Stimulated activated CD8-positive, alpha-beta memory T cell treated with anti-CD3 and anti-CD28 coated beads, Interleukin-15, amount 100 ng/mL, for 1 hour (primary cell): Measurements from ENCODE around the gene CELF4.
"Not testable (repeated sequence)": the region's sequence is repeated elsewhere in the genome, so short reads cannot be mapped to it uniquely, and the experiment has no call there.

Source experiments
- DNase-seq: peaks from one replicate; pipeline ENCODE4 v3.0.0-alpha.2; 2020; ENCODE audit warnings: low read depth

Gene CELF4

DNA sequence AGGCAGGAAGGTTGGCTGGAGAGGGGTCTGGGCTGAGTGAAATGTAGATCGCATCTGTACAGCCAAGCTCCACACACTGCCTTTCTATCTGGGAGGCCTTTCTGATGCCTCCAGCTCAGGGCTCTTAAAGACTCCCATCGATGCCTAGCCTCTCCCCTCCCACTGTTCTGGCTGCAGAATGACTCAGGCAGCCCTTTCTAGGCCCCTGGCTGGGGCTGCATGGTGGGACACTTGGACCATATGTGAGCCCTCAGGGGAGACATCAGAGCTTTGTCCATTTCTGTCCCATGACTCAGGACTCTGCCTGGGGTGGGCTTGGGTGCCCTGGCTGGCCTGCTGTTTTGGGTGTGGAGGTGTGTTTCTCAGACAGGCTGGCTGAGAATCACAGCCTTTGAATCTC is 101.3 kb downstream of the CELF4 start:
- DNase-seq = no peak

DNA sequence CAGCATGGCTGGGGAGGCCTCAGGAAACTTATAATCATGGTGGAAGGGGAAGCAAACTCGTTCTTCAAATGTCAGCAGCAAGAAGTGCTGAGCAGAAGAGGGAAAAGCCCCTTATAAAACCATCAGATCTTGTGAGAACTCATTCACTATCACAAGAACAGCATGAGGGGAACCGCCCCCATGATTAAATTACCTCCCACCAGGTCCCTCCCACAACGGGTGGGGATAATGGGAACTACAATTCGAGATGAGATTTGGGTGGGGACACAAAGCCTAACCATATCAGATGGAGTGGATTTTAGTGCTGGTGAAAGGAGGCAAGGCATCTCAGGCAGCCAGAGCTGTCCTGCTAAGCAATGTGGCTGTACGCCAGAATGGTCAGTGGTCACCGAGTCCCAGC is 104.3 kb downstream of the CELF4 start:
- DNase-seq = not testable (repeated sequence)

DNA sequence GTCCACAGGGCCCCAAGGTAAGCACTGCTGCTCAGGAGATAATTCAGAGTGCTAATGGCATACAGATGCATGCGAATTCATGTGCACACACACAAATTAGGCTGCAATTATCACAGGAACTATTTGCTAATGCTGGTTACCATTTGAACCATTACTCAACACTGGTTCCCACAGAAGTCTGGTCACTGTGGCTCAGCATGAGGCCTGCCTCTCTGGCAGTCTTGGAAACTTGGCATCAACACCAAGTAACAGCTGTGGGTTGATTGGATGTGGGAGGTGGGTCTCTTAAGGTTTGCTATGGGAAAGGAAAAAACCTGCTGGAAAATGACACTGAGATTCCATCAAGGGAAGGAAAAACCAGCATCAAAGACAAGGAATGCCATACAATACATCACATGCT is 105.0 kb downstream of the CELF4 start:
- no peak for DNase-seq

DNA sequence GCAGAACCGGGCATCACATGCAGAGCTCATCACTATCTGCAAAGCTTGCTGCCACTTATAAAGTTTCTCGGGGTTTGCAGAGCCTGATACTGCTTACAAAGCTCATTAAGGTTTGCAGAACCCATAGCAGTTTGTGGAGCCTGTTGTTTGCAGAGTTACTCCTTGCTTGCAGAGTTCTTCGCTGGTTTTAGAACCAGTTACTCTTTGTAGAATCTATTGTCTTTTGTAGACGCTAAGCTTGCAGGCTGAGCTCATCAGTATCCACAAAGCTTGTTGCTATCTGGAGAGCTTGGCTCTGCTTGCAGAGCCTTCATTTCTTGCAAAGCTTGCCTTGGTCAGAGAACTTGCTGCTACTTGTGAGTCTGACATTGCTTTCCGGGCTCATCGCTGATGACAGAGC is 106.9 kb downstream of the CELF4 start:
- DNase-seq = no peak

DNA sequence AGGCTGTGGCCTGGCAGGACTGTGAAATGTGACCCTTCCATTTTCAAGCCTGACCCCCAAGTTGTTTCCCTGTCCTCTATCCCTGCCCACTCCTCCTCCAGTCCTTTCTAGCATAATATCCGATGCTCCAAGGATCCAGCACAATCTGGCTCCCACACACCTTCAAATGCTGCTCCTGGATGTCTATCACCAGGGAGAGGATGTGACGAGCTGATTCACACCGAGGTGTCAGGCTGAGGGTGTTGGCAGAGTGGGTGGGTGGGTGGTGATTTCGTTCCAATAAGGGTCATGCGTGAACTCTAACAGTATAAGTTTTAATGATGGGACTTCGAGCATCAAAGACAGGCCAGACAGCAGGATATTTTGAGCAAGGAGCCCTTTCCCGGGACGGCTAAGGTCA is 107.8 kb downstream of the CELF4 start:
- no peak for DNase-seq

DNA sequence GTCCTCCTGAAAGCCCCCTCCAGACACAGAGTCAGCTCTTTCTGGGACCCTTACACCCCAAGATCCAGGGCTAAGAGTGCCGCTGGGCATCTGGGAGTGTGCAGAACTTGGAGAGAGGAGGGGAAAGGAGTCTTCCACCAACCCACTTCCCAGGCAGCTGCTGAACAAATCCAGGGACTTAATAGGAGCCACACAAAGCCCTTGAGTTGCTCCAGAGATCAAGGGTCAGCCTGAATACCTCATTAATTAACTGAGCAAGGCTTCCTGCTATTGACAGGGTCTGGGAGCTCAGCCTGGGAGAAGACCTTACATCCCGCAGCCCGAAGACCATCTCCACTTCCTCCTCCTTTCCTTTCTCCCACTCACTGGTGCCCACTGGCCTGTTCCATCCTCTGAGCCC is 108.3 kb downstream of the CELF4 start:
- no peak for DNase-seq

DNA sequence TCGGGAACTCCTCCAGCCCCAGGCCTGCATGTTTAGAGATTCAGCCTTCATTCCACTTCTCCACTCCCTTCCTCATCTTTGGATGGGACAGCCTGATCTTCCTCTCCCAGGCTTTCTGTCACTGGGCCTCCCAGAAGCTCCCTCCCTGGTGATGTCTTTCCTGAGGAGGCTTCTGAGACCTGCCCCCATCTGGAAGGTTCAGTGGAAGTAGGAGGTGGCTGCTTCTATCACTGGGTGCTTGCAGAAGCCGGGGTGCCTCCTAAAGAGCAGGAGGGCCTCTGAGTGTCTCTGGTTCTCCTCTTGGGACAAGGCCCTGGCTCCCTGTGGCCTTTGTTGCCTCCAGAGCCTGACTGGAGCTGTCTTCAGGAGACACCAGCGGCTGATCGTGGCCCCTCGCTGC is 108.7 kb downstream of the CELF4 start:
- DNase-seq = no peak

DNA sequence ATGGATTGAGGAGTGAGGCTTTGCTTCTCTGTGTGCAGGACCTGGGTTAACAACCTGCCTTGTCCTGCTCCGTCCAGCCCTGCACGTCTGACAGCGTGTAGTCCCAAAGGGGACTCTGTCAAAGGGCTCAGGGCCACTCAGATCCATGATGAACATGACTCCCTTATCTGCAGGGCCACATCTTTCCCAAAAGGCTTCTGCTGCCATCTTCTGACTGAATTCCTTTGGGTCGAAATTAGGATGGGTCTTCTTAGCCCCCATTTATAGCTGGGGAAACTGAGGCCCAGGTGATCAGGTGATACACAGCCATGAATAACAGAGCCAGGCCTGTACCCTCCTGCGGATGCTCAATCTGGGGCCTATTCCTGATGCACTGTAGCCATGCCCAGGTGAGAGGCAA is 109.2 kb downstream of the CELF4 start:
- no peak for DNase-seq

DNA sequence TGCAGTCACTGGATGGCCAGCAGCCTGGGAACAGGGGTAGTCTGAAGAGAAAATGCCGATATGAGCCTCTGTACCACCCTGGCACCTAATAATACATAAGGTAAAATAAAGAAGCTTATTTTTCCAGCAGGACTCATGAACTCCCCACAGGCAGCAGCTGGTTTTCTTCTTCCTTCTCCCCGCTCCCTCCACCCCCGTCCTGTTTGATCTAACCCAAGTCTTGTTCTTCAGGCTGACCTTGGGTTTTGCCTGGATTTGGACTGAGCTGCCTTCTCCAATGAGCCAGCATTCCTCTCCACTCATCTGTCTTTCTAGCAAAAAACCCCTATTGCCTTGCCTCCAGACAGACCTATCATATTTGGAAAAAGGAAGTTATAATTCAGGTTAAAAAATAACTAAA is 111.8 kb downstream of the CELF4 start:
- no peak for DNase-seq

DNA sequence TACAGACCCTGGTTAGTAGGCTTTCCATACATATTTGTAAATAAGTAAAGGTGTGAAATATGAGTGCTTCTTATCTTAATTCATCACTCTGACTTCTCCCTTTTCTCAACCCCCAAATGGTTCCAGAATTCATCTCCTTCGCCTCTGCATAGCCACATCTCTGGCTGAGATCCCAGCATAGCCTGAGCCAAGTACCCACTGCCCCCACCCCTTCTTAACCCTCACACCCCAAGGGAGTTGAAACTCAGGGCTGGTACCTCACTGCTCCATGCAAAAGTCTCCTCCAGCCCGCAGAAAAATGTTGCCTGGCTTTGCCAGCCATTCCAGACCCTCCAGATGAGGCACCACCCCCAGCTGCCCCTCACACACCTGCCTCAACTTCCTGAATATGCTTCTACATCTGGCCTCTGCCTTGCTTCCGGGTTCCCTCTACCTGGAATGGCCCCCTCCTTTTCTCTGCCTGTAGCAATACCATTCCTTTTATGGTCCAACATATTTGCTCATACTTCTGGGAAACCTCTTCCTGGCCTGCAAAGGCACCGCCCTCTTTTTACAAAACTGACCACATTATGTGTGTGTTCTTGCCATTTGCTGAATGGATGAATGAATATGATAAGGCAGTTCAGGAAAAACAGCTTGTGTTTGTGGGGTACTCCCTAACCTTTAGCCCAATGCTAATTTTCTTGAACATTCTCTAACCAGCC is 112.8 kb downstream of the CELF4 start:
- no peak for DNase-seq

DNA sequence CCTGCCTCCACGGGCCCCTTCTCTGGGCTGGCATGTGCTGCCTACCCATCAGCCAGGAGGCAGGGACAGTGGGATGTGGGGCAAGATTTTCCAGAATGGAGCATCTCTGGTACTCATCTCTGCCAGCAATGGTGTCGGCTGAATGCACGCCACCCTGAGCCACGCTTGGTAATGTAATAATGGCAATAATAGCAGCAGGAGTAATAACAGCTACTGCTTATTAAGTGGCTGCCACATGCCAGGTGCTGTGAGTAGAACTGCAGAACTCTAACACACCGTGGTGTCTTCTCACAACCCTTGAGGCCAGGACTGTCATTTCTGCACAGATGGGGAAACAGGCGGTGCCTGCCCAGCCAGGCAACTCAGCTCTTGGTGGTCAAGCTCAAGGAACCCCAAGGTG is 113.6 kb downstream of the CELF4 start:
- DNase-seq = no peak

DNA sequence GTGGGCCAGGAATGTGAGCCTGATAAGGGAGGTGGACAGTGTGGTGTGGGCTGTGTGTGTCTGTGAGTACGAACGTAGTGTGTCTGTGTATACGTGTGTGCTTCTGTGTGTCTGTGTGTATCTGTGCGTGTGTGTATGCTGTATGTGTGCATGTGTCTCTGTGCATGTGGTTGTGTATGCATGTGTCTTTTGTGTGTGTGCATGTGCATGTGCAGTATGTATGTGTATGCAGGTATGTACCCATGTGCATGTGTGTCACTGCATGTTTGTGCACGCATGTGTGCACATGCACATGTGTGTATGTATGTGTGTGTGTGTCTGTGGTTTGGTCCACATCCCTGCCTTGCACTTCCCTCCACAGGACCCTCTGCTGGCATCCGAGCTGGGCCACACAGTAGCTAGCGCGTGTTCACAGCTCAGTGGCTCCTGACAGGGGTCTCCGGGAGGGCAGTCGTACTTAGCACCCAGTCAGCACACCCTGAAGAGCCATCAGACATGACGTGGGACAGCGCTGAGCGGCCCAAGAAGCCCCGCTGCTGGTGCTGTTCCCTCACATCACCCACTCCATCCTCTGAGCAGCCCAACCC is 114.3 kb downstream of the CELF4 start:
- no peak for DNase-seq

DNA sequence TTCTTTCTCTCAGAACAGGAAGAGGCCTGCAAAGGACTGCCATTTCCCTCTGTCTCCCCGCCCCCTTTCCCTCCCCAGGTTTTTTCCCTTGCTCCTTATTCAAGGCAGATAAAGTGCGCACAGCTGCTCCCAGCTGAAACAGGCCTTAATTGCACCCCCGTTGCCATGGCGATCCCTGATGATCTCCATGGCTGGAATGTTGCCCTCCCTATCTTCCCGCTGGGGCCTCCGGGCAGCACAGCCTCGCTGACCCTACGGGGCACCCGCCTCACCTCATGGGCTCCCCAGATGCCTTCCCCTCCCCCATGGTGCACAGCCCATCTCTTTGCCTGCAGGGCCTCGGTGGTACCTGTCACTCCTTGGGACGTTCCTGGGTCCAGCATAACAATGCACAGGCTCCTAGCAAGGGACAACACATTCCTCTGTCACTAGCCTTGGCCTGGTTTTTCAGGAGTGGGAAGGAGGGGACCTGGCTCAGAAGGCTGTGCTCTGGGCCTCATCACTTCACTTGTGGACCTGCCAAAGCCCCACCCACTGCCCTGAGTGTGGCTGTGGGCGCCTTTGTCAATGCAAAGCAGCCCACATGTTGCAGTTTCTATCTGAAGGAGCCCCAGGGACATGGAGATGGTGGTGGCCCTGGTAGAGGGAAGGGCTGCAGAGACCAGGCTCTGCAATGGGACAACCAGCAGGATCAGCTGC is 115.0 kb downstream of the CELF4 start:
- DNase-seq = no peak

DNA sequence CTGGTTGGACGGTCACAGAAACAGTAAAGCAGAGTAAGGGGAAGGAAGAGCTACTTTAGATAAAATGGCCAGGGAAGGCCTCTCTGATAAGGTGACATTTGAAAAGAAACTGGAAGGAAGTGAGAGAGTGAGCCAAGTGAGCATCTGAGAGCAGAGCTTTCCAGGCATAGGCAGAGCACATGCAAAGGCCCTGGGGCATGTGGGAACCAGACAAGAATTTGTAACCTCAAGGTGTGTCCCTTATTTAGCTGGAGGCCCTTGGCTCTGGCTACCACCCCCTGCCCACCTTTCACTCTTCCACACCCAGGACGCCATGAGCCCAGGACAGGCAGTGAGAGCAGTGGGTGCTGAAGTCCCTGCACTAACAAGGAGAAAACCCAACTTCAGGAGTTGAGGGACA is 116.0 kb downstream of the CELF4 start:
- DNase-seq = no peak

DNA sequence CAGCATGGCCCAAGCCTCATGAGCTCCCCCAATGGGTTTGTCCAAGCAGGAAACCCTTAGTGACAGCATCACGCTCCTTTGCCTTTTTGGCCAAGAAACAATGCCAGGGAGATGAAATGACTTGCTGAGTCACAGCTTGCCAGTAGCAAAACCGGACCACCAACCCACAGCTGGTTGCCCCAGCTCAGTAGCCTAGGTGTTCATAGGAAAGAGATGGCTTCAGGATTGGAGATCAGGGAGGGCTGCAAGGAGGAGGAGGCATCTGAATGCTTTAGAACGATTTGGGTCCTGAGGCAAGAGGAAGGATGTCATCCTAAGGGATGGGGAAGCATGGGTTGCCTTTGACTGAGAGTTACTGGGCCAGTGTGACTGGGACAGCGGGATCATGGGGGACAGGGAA is 116.7 kb downstream of the CELF4 start:
- DNase-seq = no peak

DNA sequence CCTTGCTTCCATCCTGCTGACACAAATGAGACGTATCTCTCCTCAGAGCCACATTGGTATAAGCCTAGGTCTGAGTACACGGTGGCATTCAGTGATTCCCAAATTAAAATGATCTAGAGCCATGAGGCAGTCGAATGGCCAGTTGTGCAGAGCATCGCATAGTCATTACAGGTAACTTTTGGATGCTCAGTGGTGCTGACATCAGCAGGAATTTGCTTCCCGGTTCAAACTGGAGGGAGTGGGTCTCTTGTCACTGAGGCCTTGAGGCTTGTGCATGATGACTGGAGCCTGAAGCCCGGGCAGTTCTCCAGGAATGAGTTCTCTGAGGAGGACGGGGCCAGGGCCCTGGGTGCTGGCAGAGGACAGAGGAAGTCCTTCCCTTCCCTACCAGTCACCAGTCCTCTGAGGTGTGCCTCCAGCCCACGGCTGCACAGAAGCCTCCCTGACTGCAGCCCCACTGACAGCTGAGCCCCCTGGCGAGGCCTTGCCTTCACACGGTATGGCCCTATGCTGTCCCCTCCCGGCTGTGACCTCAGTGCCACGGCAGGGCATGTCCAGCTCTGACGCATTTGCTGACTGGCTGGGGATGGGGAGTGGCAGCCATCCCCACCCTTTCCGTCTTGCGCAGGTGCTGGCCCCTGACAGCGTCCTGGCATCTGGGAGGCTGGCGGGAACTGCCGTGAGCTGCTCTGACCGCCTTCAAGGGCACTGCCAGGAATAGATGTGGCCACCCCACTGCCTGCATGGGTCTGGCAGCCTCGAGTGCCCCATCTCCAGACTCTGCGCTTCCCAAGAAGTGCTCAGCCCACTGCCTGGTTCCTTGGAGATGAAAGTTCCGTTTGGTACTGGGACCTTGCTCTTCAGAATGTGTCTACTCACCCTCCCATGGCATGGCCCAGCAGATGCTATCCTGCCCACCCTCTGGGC is 117.4 kb downstream of the CELF4 start:
- DNase-seq = no peak

DNA sequence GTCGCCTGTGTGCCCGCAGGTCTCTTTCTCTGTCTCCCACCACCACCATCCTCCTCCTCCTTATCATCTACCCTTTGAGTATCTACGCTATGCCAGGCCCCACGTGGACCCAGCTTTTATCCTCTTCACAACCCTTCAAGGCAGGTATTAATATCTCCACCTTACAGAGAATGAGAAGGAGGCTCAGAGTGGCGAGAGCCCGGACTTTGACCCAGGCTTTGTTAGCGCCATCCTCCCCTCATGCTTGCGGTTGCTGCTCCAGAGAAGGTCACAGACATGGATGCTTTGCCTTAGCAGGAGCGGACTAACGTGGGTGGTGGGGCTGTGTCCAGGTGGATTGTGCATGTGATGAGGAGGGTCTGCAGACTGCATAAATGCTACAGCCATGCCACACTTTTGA is 119.8 kb downstream of the CELF4 start:
- DNase-seq = no peak

DNA sequence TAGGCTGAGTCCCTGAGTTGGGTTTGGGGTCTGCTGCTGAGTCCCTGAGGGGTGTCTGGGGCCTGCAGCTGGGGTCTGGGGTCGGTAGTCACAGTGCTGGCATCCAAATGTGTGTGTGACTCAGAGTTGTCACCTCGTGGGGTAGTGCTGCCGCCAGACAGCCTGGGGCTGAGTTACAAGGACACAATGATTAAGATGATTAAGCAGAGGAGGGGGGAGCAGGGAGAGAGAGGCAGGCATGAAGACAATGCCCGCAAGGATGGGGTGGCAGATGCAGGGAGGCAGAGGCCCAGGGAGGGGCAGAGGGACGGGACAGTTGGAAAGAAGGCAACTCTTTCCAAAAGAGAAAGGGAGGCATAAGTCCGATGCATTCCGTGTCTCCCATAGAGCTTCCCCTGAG is 120.2 kb downstream of the CELF4 start:
- DNase-seq = no peak

DNA sequence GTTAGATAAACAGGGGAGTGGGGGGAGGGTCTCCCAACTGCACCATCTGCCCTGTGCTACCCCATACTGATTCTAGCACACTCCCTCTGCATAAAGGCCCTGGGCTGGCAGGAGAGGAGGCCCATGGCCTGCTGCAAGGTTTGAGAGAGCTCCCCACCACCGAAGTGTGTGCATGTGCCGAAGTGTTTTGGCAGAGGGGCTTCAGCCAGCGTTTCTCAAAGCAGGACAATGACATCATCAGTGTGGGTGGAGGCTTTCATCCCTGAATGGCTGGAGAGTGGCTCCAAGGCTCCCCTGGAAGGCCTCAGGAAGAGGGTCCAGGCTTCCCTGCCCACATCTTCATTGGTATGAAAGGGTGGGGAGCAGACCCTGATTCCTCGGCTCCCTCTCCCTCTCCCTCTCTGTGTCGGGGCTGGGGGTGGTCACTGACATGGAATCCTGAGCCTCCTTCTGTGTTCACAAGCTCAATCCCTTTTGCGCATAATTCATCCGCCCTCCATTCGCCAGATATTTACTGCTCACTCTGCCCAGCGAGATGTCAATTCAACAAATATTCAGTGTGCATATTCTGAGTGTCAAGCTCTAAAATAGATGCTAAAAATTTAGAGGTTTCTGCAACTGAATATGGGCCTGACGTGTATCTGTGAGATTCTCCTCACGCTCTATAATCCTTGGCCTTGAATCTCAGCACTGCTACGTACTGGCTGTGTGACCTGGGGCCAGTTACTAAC is 122.1 kb downstream of the CELF4 start:
- no peak for DNase-seq

DNA sequence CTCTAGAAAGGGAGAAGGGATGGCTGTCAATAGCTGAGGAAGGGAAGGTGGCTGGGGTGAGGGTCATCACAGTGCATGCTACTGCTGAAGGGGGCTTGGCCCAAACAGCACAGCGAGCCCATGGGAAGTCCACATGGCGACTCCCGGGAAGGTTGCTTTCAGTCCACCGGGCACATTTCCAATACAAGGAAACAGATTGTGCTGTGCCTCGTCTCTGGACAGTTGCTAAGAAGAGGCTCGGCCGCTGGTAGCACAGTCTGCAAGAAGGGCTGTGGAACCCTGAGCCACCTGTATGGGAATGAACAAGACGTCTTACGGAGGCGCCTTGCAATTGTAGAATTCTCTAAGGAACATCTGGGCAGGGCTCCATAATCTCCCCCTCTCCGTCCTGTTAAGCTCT is 123.1 kb downstream of the CELF4 start:
- no peak for DNase-seq

DNA sequence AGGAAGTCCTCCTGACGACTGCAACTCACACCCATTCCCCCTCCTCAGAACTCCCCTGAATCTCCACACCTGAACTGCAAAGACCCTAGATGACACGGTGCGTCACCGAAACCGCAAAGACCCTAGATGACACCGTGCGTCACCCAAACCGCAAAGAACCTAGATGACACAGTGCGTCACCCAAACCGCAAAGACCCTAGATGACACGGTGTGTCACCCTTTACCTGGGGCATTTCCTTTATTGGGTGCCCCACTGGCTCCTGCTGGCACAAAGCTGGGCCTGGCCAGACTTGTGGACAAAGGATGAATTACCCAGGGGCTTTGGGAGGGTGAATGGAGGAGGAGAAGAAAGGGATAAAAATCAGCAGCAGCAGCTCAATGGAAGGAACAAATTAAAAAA is 123.8 kb downstream of the CELF4 start:
- DNase-seq = no peak

DNA sequence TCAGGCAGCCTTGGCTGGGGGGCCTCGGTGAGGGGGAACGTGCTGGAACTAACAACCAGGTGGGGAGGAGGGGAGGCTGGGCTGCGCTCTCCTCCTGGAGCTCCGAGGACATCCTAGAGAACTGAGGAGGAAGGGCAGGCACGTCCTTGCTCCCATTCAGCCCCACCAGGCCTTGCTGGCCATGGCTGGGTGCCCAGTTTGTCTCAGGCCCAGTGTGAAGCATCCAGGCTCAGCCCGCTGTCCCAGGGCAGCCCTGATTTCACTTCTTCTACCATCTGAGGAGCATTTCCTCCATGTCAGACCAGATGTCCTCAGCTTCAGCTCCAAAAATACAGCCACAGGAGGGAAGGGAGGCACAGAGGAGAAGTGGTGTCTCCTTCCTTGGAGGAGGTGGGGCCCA is 125.4 kb downstream of the CELF4 start:
- no peak for DNase-seq
